Measurements from ENCODE around the gene S100A16.
A peak's percentile ranks its signal among the peaks of the same experiment; 100 is the strongest.
"Not testable (repeated sequence)": the region's sequence is repeated elsewhere in the genome, so short reads cannot be mapped to it uniquely, and the experiment has no call there.

Gene S100A16

DNA sequence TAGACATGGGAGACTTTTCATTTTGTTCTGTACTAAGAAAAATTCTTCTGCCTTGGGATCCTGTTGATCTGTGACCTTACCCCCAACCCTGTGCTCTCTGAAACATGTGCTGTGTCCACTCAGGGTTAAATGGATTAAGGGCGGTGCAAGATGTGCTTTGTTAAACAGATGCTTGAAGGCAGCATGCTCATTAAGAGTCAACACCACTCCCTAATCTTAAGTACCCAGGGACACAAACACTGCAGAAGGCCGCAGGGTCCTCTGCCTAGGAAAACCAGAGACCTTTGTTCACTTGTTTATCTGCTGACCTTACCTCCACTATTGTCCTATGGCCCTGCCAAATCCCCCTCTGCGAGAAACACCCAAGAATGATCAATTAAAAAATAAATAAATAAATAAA lies 29.4 kb downstream of the S100A16 start:
- DNase-seq = not testable (repeated sequence)

DNA sequence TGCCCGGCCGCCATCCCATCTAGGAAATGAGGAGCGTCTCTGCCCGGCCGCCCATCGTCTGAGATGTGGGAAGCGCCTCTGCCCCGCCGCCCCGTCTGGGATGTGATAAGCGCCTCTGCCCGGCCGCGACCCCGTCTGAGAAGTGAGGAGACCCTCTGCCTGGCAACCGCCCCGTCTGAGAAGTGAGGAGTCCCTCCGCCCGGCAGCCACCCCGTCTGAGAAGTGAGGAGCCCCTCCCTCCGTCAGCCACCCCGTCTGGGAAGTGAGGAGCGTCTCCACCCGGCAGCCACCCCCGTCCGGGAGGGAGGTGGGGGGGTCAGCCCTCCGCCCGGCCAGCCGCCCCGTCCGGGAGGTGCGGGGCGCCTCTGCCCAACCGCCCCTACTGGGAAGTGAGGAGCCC lies 30.1 kb downstream of the S100A16 start:
- not testable (repeated sequence) for DNase-seq

DNA sequence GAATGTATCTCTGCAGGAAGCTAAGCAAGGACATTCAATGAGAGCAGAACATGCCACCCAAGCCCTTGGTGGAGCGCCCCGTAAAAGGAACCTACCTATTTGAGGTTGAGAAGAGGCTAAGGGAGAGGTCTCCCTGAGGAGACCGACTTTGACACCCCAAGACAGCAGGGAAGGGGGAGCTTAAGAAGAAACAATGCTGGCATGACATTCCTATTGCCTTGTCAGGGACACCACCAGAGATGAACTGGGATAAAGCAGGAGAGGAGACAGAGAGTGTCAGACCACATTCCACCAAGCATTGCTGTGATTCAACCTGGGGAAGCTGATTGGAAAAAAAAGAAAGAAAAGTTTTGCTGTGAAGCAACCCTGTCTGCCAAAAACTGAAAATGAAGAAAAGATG lies 34.0 kb downstream of the S100A16 start:
- DNase-seq = peak; percentile 32

- DNase-seq = peak; percentile 74
These were observed 34.4 kb downstream of the S100A16 start for GRCh38 chr1:153578490-153578889.

- DNase-seq = no peak
These were observed 35.3 kb downstream of the S100A16 start for GRCh38 chr1:153577624-153578051.

GRCh38 chr1:153577138-153577537 lies 35.8 kb downstream of the S100A16 start:
- DNase-seq = no peak

GRCh38 chr1:153575497-153575896 lies 37.4 kb downstream of the S100A16 start:
- not testable (repeated sequence) for DNase-seq

- DNase-seq = not testable (repeated sequence)
These were observed 37.9 kb downstream of the S100A16 start for GRCh38 chr1:153575081-153575491.

DNA sequence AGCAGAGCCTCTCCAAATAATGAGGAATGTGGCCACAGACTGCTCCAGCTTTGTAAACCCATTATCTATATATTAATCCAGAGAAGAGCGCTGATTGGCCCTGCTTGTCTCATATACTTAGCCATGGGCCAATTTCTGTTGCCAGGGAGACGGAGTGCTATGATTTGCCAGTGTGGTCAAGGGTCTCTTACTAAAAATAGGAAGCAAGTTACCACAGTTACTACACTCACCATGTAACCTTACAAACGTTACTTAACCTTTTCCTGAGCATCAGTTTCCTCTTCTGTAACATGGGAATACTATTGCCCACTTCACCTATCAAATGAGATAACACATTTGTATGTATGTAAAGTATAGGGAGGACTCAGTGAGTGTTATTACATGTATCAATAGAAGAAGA lies 39.6 kb downstream of the S100A16 start:
- peak; percentile 27 for DNase-seq

DNA sequence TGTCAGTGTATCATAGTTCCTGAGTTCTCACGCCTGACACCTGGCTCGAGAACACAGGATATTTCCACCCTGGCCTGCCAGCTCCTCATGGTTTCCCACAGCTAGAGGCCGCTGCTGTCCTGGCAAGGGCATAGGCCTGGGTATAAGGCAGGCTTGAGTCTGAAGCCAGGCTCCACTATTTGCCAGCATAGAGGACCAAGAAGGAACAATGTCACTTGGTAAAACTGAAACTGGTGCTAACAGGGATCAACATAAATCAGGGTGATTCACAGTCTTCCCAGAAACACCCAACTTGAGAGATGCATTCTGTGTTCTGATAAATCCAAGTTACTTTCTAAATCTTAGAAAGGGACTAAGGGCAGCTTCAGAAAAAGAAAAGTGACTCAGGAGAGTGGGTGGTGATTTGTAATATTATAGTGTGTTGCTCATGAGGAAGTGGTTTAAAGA lies 40.3 kb downstream of the S100A16 start:
- peak; percentile 80 for DNase-seq

- no peak for DNase-seq
These were observed 41.2 kb downstream of the S100A16 start for GRCh38 chr1:153571706-153572105.

GRCh38 chr1:153570874-153571273 lies 42.1 kb downstream of the S100A16 start:
- no peak for DNase-seq

DNA sequence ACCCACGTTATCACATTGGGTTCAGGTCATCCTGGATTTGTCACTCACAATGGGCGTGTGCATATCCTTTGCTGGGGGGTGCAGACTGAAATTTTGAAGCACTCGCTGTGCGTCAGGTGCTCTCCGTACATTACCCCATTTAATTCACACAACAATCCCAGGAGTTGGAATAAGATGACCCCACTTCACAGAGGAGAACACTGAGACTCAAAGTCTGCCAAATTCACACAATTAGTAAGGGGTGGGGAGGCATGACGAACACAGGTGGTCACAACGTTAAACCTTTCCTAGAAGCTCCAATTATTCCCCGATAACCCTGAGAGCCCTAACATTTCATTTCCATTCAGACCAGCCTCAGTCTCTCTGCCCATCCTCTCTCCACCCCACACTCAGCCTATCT lies 43.5 kb downstream of the S100A16 start:
- no peak for DNase-seq

GRCh38 chr1:153568367-153569099 lies 44.4 kb downstream of the S100A16 start:
- DNase-seq = peak; percentile 87

GRCh38 chr1:153567621-153568366 lies 45.1 kb downstream of the S100A16 start:
- no peak for DNase-seq

DNA sequence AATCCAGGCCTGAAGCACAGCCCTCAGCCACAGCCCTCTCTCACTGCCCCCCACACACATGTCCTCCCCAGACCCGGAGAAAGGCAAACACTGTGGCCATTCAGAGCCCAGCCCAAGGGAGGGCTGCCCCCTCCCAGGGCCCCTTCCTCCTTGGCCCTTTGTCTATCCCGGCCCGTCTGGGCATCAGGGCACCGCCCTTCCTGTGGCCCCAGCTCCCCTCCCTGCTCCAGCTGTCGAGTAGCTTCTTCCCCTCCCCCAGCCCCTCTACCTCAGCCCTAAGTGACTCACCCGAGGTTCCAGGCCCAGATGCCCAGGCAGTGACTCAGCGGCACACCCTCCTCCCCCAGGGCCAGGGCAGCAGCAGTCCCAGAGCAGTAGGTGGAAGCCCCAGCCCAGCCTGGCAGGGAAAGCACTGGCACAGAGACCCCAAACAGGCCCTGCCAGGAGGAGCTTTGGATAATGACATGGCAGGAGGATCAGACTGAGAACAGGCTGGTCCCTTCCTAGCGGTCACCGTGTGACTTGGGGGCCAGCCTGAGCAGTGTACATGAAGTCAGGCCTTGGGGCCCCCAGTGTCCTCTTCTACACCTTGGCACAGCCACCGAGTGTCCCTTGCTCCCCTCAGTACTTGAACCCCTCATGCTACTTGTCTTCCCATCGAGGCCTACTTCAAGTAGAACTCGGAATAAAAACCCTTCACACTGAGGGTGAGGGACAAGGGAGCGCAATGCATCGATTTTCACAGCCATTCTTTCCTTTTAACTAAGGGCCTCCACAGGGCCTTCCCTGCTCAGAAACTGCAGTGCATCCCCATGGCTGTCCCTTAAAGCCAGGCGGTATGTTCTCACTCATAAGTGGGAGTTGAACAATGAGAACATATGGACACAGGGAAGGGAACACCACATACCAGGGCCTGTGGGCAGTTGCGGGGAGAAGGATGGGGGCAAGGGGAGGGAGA lies 46.2 kb downstream of the S100A16 start:
- DNase-seq = peak; percentile 99

- DNase-seq = peak; percentile 92
These were observed 47.2 kb downstream of the S100A16 start, which contains the start of gene S100A2 for GRCh38 chr1:153565529-153566374. S100A2 (minus strand) TSS chr1:153565844; CDS start chr1:153563877, 1,967 bp downstream.

DNA sequence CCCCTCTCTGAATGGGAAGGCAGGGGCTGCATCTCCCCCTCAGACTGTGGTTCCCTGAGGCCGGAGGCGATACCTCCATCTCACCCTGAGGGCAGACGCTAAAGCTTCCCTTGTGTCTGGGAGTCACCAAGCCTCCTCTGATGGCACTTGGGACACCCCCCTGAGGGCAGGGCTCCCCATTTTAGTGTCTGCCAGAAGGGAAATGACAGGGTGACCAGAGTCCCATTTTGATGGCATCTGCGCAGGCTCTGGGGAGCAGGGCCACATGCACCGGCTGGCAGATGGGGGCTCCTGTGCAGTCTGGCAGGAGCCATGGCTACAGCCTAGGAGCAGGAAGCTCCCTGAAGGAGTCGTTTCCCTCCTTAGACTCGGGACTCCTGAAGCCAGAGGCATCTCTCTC lies 48.9 kb downstream of the S100A16 start:
- DNase-seq = no peak

DNA sequence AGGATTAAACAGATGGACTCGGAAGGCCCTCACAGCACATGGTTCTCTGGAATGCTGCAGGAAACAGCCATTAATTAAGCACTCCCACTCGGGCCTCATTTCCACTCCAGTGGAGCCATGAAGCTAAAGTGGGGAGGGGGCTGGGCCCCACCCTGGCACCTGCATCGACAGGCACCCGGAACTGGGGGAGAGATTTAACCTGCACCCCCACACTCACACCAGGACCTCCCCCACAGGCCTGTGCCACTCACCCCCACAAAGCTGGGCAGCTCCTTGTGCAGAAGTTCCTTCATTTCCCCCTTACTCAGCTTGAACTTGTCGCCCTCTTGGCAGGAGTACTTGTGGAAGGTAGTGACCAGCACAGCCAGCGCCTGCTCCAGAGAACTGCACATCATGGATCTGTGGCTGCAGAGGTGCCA lies 49.4 kb downstream of the S100A16 start:
- no peak for DNase-seq

DNA sequence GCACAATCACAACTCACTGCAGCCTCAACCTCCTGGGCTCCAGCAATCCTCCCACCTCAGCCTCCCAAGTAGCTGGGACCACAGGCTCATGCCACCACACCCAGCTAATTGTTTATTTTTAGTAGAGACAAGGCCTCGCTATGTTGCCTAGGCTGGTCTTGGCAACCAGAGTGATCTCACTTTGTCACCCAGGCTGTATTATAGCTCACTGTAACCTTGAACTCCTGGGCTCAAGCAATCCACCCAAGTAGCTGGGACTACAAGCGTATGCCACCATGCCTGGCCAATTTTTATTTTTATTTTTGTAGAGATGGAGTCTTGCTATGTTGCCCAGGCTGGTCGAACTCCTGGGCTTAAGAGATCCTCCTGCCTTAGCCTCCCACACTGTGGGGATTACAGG lies 50.9 kb downstream of the S100A16 start:
- DNase-seq = not testable (repeated sequence)

- DNase-seq = no peak
These were observed 51.4 kb downstream of the S100A16 start for GRCh38 chr1:153561466-153561985.
